HG03135 (cell line): ENCODE results near the gene SIRPD.
"Not testable (repeated sequence)": the region's sequence is repeated elsewhere in the genome, so short reads cannot be mapped to it uniquely, and the experiment has no call there.

Experiments
- ATAC-seq: cut with Tn5 transposase; IDR thresholded peaks from one replicate; pipeline ENCODE4 v1.9.1; 2021; ENCODE audit warnings: mild to moderate bottlenecking, moderate library complexity; ENCODE audit not compliant: unreplicated experiment

SIRPD gene

GRCh38 chr20:1557605-1558004 lies at the start of gene SIRPD:
SIRPD (minus strand) TSS chr20:1557705; CDS start chr20:1557653, 52 bp downstream.
- ATAC-seq = no peak

- no peak for ATAC-seq
Measured at GRCh38 chr20:1600736-1601135, 43.2 kb upstream of the SIRPD start.

- no peak for ATAC-seq
Measured at GRCh38 chr20:1595333-1595732, 37.8 kb upstream of the SIRPD start.

GRCh38 chr20:1588533-1589460 lies 31.3 kb upstream of the SIRPD start:
- ATAC-seq = no peak

- no peak for ATAC-seq
Measured at GRCh38 chr20:1587781-1588532, 30.5 kb upstream of the SIRPD start.

GRCh38 chr20:1579488-1579887 lies 22.0 kb upstream of the SIRPD start:
- ATAC-seq = no peak

GRCh38 chr20:1577906-1578305 lies 20.4 kb upstream of the SIRPD start:
- ATAC-seq = no peak

GRCh38 chr20:1577313-1577712 lies 19.8 kb upstream of the SIRPD start:
- not testable (repeated sequence) for ATAC-seq

- ATAC-seq = no peak
Measured at GRCh38 chr20:1576641-1577040, 19.1 kb upstream of the SIRPD start.

- not testable (repeated sequence) for ATAC-seq
Measured at GRCh38 chr20:1576003-1576402, 18.5 kb upstream of the SIRPD start.

GRCh38 chr20:1571583-1571982 lies 14.1 kb upstream of the SIRPD start:
- ATAC-seq = not testable (repeated sequence)

GRCh38 chr20:1569415-1569881 lies 11.9 kb upstream of the SIRPD start:
- no peak for ATAC-seq

- ATAC-seq = no peak
Measured at GRCh38 chr20:1568163-1568490, 10.6 kb upstream of the SIRPD start.

- no peak for ATAC-seq
Measured at GRCh38 chr20:1567392-1568162, 10.1 kb upstream of the SIRPD start.

GRCh38 chr20:1566701-1567100 lies 9.2 kb upstream of the SIRPD start:
- no peak for ATAC-seq

GRCh38 chr20:1565461-1565860 lies 8.0 kb upstream of the SIRPD start:
- no peak for ATAC-seq

- no peak for ATAC-seq
Measured at GRCh38 chr20:1563598-1563997, 6.1 kb upstream of the SIRPD start.

- no peak for ATAC-seq
Measured at GRCh38 chr20:1562622-1563021, 5.1 kb upstream of the SIRPD start.

GRCh38 chr20:1561350-1561749 lies 3.8 kb upstream of the SIRPD start:
- ATAC-seq = no peak

GRCh38 chr20:1555952-1556351 lies 1.6 kb downstream of the SIRPD start:
- no peak for ATAC-seq

- no peak for ATAC-seq
Measured at GRCh38 chr20:1539816-1540419, 17.6 kb downstream of the SIRPD start.
